GM12878 (cell line): ENCODE results near the gene MEX3D.

ENCODE experiments used
- BMI1 ChIP-seq: fragments of 450-650 bp; IDR thresholded peaks from 2 replicates; pipeline ENCODE4 v1.6.1; 2016; ENCODE audit warnings: mild to moderate bottlenecking, moderate library complexity, borderline replicate concordance
- SIN3A ChIP-seq: IDR thresholded peaks from 2 replicates; pipeline ENCODE4 v1.6.1; 2012; ENCODE audit warnings: low read depth, low read length, improper control_type of control experiment
- SRF ChIP-seq, 2 experiments: IDR thresholded peaks; 2 replicates each; pipeline ENCODE4 v1.6.1; 2011; ENCODE audit warnings: low read depth in 2 of 2, low read length in 2 of 2, mild to moderate bottlenecking in 1 of 2, moderate library complexity in 1 of 2
- TF ChIP-seq, protein P1 (sequence below): fragments of 150-350 bp; IDR thresholded peaks from 2 replicates; pipeline ENCODE4 v1.6.1; 2014; ENCODE audit warnings: mild to moderate bottlenecking, low read depth, low read length
- TF ChIP-seq, protein P2 (sequence below), 3 experiments: IDR thresholded peaks in 2 of 3; conservative IDR thresholded peaks in 1 of 3; 2 replicates each; pipeline ENCODE4 v1.5.1; 2011; ENCODE audit warnings: low read depth in 3 of 3, low read length in 3 of 3, mild to moderate bottlenecking in 3 of 3, control low read depth in 2 of 3, moderate library complexity in 2 of 3, inconsistent platforms in 1 of 3, mixed read lengths in 1 of 3; ENCODE audit not compliant: control insufficient read depth in 2 of 3, insufficient read depth in 1 of 3; ENCODE audit errors: extremely low read depth in 1 of 3
- TF ChIP-seq, protein P3 (sequence below): IDR thresholded peaks from 2 replicates; pipeline ENCODE4 v1.6.1; 2011; ENCODE audit warnings: borderline replicate concordance, low read depth, mild to moderate bottlenecking, moderate library complexity, mixed read lengths, low read length; ENCODE audit not compliant: insufficient read depth; ENCODE audit errors: extremely low read length

DNA sequence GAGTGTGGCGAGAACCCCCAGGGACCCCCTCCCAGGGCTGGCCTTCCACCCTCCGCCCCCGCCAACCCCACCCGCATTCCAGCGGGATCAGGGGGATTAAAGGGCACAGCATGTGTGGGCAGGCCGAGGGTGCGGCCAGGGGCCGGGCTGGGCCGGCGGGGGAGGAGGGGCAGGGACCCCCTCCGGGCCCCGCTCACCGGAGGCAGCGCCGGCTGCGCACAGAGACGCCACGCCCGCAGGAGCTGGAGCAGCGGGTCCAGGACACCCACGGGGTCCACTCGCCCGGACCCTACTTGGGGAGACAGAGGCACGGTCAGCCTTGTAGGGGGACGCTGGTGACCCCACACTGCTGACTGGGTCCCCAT, 57.7 kb downstream of the MEX3D start:
- TF ChIP-seq, protein P1, sequence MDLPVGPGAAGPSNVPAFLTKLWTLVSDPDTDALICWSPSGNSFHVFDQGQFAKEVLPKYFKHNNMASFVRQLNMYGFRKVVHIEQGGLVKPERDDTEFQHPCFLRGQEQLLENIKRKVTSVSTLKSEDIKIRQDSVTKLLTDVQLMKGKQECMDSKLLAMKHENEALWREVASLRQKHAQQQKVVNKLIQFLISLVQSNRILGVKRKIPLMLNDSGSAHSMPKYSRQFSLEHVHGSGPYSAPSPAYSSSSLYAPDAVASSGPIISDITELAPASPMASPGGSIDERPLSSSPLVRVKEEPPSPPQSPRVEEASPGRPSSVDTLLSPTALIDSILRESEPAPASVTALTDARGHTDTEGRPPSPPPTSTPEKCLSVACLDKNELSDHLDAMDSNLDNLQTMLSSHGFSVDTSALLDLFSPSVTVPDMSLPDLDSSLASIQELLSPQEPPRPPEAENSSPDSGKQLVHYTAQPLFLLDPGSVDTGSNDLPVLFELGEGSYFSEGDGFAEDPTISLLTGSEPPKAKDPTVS = no peak
- TF ChIP-seq, protein P2, sequence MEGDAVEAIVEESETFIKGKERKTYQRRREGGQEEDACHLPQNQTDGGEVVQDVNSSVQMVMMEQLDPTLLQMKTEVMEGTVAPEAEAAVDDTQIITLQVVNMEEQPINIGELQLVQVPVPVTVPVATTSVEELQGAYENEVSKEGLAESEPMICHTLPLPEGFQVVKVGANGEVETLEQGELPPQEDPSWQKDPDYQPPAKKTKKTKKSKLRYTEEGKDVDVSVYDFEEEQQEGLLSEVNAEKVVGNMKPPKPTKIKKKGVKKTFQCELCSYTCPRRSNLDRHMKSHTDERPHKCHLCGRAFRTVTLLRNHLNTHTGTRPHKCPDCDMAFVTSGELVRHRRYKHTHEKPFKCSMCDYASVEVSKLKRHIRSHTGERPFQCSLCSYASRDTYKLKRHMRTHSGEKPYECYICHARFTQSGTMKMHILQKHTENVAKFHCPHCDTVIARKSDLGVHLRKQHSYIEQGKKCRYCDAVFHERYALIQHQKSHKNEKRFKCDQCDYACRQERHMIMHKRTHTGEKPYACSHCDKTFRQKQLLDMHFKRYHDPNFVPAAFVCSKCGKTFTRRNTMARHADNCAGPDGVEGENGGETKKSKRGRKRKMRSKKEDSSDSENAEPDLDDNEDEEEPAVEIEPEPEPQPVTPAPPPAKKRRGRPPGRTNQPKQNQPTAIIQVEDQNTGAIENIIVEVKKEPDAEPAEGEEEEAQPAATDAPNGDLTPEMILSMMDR (IDR thresholded peaks at IDR 0.05 in 2 of 3, conservative IDR thresholded peaks at IDR 0.05 in 1 of 3; ENCODE audit: control insufficient read depth in 2 of 3, extremely low read depth in 1 of 3, insufficient read depth in 1 of 3, low read depth in 3 of 3, low read length in 3 of 3) = no peak
- no peak for TF ChIP-seq BMI1
- TF ChIP-seq SIN3A = no peak
- TF ChIP-seq, protein P3, sequence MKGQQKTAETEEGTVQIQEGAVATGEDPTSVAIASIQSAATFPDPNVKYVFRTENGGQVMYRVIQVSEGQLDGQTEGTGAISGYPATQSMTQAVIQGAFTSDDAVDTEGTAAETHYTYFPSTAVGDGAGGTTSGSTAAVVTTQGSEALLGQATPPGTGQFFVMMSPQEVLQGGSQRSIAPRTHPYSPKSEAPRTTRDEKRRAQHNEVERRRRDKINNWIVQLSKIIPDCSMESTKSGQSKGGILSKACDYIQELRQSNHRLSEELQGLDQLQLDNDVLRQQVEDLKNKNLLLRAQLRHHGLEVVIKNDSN = no peak
- no peak for TF ChIP-seq SRF (IDR thresholded peaks at IDR 0.05; ENCODE audit: low read depth in 2 of 2, low read length in 2 of 2)
